ENCODE results near the gene SS18L1. TPM values are rescaled to one million over a fixed set of nuclear protein-coding genes. Genes with fewer than 3 reads are reported as not detected.

Gene SS18L1
- polyA plus RNA-seq, 1 of the 3 experiments (the other 2 are of a cell fraction) = 10.7 TPM

DNA sequence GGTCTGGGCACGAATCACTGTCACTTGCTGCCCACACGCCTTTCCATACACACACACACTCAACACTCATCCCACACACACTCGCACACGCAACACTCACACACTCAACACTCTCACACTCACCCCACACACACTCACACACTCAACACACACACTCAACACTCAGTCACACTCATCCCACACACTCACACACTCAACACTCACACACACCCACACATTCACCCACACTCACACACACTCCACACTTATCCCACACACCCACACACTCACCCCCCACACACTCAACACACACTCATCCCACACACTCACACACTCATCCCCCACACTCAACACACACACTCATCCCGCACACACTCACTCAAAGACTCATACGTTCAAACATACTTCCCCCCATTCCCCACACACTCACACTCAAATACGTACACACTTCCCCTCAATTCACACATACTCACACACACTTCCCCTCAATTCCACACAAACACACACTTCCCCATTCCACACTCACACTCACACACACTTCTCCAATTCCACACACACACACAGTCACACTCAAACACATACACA is 85.5 kb downstream of the SS18L1 start:
- no peak for TF ChIP-seq SIN3A (IDR thresholded peaks at IDR 0.05; ENCODE audit: borderline replicate concordance, low read depth, low read length)
- no peak for TF ChIP-seq JUND (IDR thresholded peaks at IDR 0.05)
- TF ChIP-seq, protein P1, sequence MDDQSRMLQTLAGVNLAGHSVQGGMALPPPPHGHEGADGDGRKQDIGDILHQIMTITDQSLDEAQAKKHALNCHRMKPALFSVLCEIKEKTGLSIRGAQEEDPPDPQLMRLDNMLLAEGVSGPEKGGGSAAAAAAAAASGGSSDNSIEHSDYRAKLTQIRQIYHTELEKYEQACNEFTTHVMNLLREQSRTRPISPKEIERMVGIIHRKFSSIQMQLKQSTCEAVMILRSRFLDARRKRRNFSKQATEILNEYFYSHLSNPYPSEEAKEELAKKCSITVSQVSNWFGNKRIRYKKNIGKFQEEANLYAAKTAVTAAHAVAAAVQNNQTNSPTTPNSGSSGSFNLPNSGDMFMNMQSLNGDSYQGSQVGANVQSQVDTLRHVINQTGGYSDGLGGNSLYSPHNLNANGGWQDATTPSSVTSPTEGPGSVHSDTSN (IDR thresholded peaks at IDR 0.05) = no peak
- no peak for TF ChIP-seq USF2 (IDR thresholded peaks at IDR 0.05; ENCODE audit: borderline replicate concordance, low read depth, low read length)
- no peak for TF ChIP-seq NRF1 (IDR thresholded peaks at IDR 0.05; ENCODE audit: low read depth, low read length)
- Histone ChIP-seq H3K79me2 (ENCODE audit: insufficient read depth) (no peaks in the 10 kb centered on the region), H2AFZ (ENCODE audit: low read depth) (no peak overlapping the region), H3K9ac (no peak overlapping the region), H4K20me1 (ENCODE audit: insufficient read depth) (no peaks in the 10 kb centered on the region), H3K36me3 (replicated peaks in 1 of 2; ENCODE audit: control insufficient read depth in 1 of 2, insufficient read depth in 2 of 2, low read length in 1 of 2) (no peaks in the 10 kb centered on the region), H3K4me1 (ENCODE audit: control insufficient read depth in 1 of 2, insufficient read depth in 2 of 2, low read depth in 1 of 2, low read length in 1 of 2) (peaks cover 0 to 21% of the 10 kb centered on the region in 2 experiments; a peak in 1 of 4 replicates), H3K4me2 (no peak overlapping the region), H3K9me2 (no peaks in the 10 kb centered on the region), H3K9me3 (no peaks in the 10 kb centered on the region), H3K27ac (ENCODE audit: low read depth in 2 of 2, low read length in 1 of 2) (no peak overlapping the region), H3K4me3 (ENCODE audit: low read depth in 2 of 2, low read length in 1 of 2) (no peak overlapping the region), H3F3A (replicated peaks; ENCODE audit: insufficient read depth) (peaks cover 7% of the 10 kb centered on the region), H3K27me3 (ENCODE audit: insufficient read depth) (peaks cover 16% of the 10 kb centered on the region; the same call in 1 of the 2 replicates)
- CTCF ChIA-PET = no interaction called here
- POLR2A ChIA-PET = no interaction called here
- WGBS (ENCODE audit: low lambda C conversion rate) = 77% methylated on average over 7 of the region's 7 CpGs
- DNase-seq = no peak

DNA sequence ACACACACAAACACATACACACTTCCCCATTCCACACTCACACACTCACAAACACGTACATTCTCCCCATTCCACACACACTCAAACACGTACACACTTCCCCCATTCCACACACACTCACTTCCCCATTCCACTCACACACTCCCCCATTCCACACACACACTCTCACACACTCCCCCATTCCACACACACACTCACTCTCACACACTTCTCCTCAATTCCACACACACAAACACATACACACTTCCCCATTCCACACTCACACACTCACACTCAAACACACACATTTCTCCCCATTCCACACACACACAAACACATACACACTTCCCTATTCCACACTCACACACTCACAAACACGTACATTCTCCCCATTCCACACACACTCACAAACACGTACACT is 86.1 kb downstream of the SS18L1 start:
- Histone ChIP-seq H3K27ac (ENCODE audit: low read depth in 2 of 2, low read length in 1 of 2) (no peak overlapping the region), H3K27me3 (ENCODE audit: insufficient read depth) (peaks cover 13% of the 10 kb centered on the region; the same call in 1 of the 2 replicates), H2AFZ (ENCODE audit: low read depth) (no peak overlapping the region), H3K4me2 (no peak overlapping the region), H4K20me1 (ENCODE audit: insufficient read depth) (no peaks in the 10 kb centered on the region), H3K9me2 (no peaks in the 10 kb centered on the region), H3K79me2 (ENCODE audit: insufficient read depth) (no peaks in the 10 kb centered on the region), H3F3A (replicated peaks; ENCODE audit: insufficient read depth) (peaks cover 7% of the 10 kb centered on the region), H3K9ac (no peak overlapping the region), H3K9me3 (no peaks in the 10 kb centered on the region), H3K36me3 (replicated peaks in 1 of 2; ENCODE audit: control insufficient read depth in 1 of 2, insufficient read depth in 2 of 2, low read length in 1 of 2) (no peaks in the 10 kb centered on the region), H3K4me1 (ENCODE audit: control insufficient read depth in 1 of 2, insufficient read depth in 2 of 2, low read depth in 1 of 2, low read length in 1 of 2) (peaks cover 0 to 26% of the 10 kb centered on the region in 2 experiments; a peak in 1 of 4 replicates), H3K4me3 (ENCODE audit: low read depth in 2 of 2, low read length in 1 of 2) (no peak overlapping the region)
- WGBS (ENCODE audit: low lambda C conversion rate) = 35% methylated on average over 4 of the region's 4 CpGs
- CTCF ChIA-PET = no interaction called here
- no peak for DNase-seq
- POLR2A ChIA-PET = no interaction called here
- TF ChIP-seq EP300 (IDR thresholded peaks at IDR 0.05; ENCODE audit: borderline replicate concordance in 1 of 2, low read depth in 1 of 2, low read length in 1 of 2) (no peak), SMC3 (IDR thresholded peaks at IDR 0.05; ENCODE audit: low read depth, low read length) (no peak), TCF12 (IDR thresholded peaks at IDR 0.05) (no peak), SIN3A (IDR thresholded peaks at IDR 0.05; ENCODE audit: borderline replicate concordance, low read depth, low read length) (no peak), ELF1 (IDR thresholded peaks at IDR 0.05) (no peak), GATA2 (CRISPR knock-in tag; IDR thresholded peaks at IDR 0.05) (no peak), POLR2AphosphoS5 (IDR thresholded peaks at IDR 0.05; ENCODE audit: low read depth, low read length) (no peak), GABPA (IDR thresholded peaks at IDR 0.05; ENCODE audit: low read depth) (no peak), RXRA (IDR thresholded peaks at IDR 0.05; ENCODE audit: borderline replicate concordance, low read depth) (no peak), FOXJ3 (CRISPR knock-in tag; IDR thresholded peaks at IDR 0.05) (no peak), MAX (IDR thresholded peaks at IDR 0.05; ENCODE audit: low read depth) (no peak), RFX5 (IDR thresholded peaks at IDR 0.05; ENCODE audit: low read length) (no peak), CTCF (IDR thresholded peaks at IDR 0.05) (no peak)

Measured in SK-N-SH (cell line).